ENCODE results near the gene JAGN1.
A peak's percentile ranks its signal among the peaks of the same experiment; 100 is the strongest.

JAGN1 gene

DNA sequence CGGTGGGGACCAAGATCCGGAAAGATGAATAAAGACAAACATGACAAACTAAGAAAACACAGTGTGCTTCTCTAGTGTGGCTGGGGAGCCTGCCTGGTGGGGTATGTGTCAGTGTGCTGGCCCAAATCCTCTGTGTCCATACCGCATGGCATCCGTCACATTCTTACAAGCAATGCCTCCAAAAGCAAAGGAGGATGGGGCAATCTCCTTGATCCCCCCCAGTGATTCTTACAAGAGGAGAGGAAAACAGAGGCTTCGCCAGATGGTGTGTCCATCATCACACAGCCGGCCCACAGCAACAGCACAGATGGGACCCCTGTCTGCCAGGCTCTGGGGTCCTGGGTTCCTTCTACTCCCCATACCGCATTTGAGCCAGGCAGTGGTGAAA, 25.9 kb downstream of the JAGN1 start:
- Histone ChIP-seq H3K36me3 (ENCODE audit: insufficient read depth, low read length) (no peaks in the 10 kb centered on the region), H3K9ac (ENCODE audit: insufficient read length) (no peak overlapping the region), H3K9me3 (ENCODE audit: low read depth, low read length) (no peaks in the 10 kb centered on the region), H3K27ac (no peak overlapping the region), H3K4me3 (no peak overlapping the region)
- TF ChIP-seq EZH2 (IDR thresholded peaks at IDR 0.05) (no peak), POLR2AphosphoS5 (IDR thresholded peaks at IDR 0.05; ENCODE audit: borderline replicate concordance, low read depth, low read length) (no peak), FOXP2 (optimal IDR thresholded peaks at IDR 0.05; ENCODE audit: control extremely low read depth, extremely low read length, insufficient read depth) (no peak)
- no peak for DNase-seq (ENCODE audit: low read depth, low spot score)

DNA sequence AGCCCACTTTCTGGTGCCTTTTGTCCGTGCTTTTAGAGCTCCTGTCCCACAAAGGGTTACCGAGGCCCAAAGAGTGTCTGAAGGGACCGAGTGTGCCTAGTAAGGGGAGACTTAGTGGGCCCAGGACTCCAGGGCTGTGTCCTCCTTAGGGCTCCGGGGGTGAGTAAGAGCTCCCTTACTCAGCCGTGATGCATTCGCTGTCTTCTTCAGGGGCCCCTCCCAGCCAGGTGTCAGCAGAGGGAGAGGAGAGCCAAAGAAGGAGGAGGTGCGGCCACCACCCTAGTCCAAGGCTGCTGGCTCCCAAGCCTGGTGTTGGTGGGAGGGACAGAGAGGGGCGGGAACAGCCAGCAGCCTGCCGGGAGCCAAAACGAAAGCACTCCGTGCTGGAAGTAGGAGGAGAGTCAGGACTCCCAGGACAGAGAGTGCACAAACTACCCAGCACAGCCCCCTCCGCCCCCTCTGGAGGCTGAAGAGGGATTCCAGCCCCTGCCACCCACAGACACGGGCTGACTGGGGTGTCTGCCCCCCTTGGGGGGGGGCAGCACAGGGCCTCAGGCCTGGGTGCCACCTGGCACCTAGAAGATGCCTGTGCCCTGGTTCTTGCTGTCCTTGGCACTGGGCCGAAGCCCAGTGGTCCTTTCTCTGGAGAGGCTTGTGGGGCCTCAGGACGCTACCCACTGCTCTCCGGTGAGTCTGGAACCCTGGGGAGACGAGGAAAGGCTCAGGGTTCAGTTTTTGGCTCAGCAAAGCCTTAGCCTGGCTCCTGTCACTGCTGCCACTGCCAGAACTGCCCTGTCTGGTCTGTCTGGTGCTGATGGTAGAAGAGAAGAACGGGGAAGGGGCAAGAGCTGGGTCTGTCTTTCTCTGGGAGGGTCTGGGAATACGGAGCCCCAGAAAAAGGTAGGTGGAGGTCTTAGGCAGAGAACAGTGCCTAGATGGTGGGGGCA, 26.6 kb downstream of the JAGN1 start, which contains the start of gene IL17RC:
Gene IL17RC (plus strand): TSS at position 365 of the 947 bp plus-strand sequence. CDS start 218 bp downstream, at position 583.
- Histone ChIP-seq H3K27ac (no peak within 1 kb of the TSS), H3K9ac (ENCODE audit: insufficient read length) (no peak within 1 kb of the TSS), H3K36me3 (ENCODE audit: insufficient read depth, low read length) (no peaks in the 10 kb centered on the region), H3K4me3 (peak within 1 kb of the TSS; percentile 59), H3K9me3 (ENCODE audit: low read depth, low read length) (no peaks in the 10 kb centered on the region)
- TF ChIP-seq EZH2 (IDR thresholded peaks at IDR 0.05) = no peak
- TF ChIP-seq POLR2AphosphoS5 (IDR thresholded peaks at IDR 0.05; ENCODE audit: borderline replicate concordance, low read depth, low read length) = no peak
- TF ChIP-seq FOXP2 (optimal IDR thresholded peaks at IDR 0.05; ENCODE audit: control extremely low read depth, extremely low read length, insufficient read depth) = no peak
- no peak for DNase-seq (ENCODE audit: low read depth, low spot score)

DNA sequence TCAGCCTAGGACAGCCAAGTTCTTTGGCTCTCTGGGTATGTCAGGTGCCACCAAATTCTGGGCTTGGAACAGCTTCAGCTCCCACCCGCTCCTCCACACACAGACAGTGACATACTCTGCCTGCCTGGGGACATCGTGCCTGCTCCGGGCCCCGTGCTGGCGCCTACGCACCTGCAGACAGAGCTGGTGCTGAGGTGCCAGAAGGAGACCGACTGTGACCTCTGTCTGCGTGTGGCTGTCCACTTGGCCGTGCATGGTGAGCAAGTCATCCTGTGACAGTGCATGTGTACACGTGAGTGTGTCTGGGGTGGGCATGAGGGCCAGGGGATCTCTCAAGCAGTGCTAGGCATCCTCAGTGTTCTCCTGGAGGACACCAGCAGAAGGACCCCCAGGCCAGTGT, 27.4 kb downstream of the JAGN1 start:
- no peak overlapping the region for H3K9ac ChIP-seq (ENCODE audit: insufficient read length)
- H3K9me3 ChIP-seq (ENCODE audit: low read depth, low read length) = no peaks in the 10 kb centered on the region
- no peaks in the 10 kb centered on the region for H3K36me3 ChIP-seq (ENCODE audit: insufficient read depth, low read length)
- TF ChIP-seq POLR2AphosphoS5 (IDR thresholded peaks at IDR 0.05; ENCODE audit: borderline replicate concordance, low read depth, low read length) = no peak
- no peak for TF ChIP-seq EZH2 (IDR thresholded peaks at IDR 0.05)
- TF ChIP-seq FOXP2 (optimal IDR thresholded peaks at IDR 0.05; ENCODE audit: control extremely low read depth, extremely low read length, insufficient read depth) = no peak
- DNase-seq (ENCODE audit: low read depth, low spot score) = no peak
- no peak overlapping the region for H3K27ac ChIP-seq
- no peak overlapping the region for H3K4me3 ChIP-seq

DNA sequence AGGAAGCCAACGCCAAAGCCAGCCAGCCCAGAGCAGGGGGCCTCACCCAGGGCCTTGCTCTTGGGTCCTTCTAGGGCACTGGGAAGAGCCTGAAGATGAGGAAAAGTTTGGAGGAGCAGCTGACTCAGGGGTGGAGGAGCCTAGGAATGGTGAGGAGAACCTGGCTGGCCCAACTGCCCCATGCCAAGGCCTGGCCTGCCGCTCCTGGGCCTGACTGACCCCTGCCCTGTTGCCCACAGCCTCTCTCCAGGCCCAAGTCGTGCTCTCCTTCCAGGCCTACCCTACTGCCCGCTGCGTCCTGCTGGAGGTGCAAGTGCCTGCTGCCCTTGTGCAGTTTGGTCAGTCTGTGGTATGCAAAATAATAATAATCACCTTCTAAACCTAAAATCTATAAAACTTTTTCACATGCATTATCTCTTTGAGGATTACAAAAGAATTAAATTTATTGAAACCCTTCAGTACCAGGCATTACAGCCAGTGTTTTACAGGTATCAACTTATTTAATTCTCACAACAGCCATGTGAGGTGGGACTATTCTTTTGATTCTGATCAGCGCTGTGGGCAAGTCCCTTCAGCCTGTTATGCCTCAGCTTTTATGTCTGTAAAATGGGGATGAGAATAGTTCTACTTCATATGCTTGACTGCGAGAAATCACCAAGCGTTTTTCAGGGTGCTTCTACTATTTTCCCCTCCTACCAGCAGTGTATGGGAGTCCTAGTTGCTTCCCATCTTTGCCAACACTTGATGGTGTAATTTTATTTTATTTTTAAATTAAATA, 28.0 kb downstream of the JAGN1 start:
- Histone ChIP-seq H3K36me3 (ENCODE audit: insufficient read depth, low read length) (no peaks in the 10 kb centered on the region), H3K4me3 (no peak overlapping the region), H3K27ac (no peak overlapping the region), H3K9me3 (ENCODE audit: low read depth, low read length) (no peaks in the 10 kb centered on the region), H3K9ac (ENCODE audit: insufficient read length) (no peak overlapping the region)
- DNase-seq (ENCODE audit: low read depth, low spot score) = no peak
- TF ChIP-seq EZH2 (IDR thresholded peaks at IDR 0.05) (no peak), POLR2AphosphoS5 (IDR thresholded peaks at IDR 0.05; ENCODE audit: borderline replicate concordance, low read depth, low read length) (no peak), FOXP2 (optimal IDR thresholded peaks at IDR 0.05; ENCODE audit: control extremely low read depth, extremely low read length, insufficient read depth) (no peak)

DNA sequence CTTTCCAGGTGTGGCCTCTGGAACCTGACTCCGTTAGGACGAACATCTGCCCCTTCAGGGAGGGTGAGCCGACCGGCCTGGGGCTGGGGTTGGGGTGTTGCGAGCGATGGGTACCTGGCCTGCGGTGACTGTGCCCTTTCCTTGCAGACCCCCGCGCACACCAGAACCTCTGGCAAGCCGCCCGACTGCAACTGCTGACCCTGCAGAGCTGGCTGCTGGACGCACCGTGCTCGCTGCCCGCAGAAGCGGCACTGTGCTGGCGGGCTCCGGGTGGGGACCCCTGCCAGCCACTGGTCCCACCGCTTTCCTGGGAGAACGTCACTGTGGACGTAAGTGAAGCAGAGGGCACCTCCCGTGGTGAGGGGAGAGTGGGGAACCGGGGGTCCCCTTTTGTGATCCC, 37.7 kb downstream of the JAGN1 start:
- H3K36me3 ChIP-seq (ENCODE audit: insufficient read depth, low read length) = no peaks in the 10 kb centered on the region
- H3K9ac ChIP-seq (ENCODE audit: insufficient read length) = no peak overlapping the region
- no peak for DNase-seq (ENCODE audit: low read depth, low spot score)
- no peaks in the 10 kb centered on the region for H3K9me3 ChIP-seq (ENCODE audit: low read depth, low read length)
- no peak overlapping the region for H3K4me3 ChIP-seq
- no peak overlapping the region for H3K27ac ChIP-seq
- TF ChIP-seq FOXP2 (optimal IDR thresholded peaks at IDR 0.05; ENCODE audit: control extremely low read depth, extremely low read length, insufficient read depth) = no peak
- no peak for TF ChIP-seq EZH2 (IDR thresholded peaks at IDR 0.05)
- no peak for TF ChIP-seq POLR2AphosphoS5 (IDR thresholded peaks at IDR 0.05; ENCODE audit: borderline replicate concordance, low read depth, low read length)

DNA sequence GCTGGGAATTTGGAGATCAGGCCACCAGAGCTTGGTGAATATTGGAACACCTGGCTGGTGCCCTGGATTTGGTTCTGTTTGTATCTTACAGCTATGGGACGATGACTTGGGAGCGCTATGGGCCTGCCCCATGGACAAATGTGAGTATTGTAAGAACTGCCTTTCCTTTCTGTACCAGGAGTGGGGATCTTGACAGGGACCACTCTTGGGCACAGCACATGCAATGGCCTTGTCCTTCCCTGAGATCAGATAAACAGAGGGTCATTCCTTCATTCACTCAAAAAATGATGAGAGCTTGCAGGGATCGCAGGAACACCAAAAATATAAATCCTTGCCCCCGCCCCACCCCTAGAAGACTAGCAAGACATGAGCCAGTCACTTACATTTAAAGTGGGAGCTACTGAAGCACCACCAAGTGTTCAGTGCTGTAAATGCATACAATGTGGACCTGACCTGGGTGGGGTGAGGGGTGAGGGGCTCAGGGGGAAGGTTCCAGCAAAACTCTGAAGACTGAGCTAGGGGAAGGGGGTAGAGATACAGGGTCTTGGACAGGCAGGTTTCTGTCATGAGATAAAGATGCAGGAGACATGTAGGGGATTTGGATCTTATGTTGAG, 40.5 kb downstream of the JAGN1 start:
- Histone ChIP-seq H3K27ac (no peak overlapping the region), H3K4me3 (no peak overlapping the region), H3K9me3 (ENCODE audit: low read depth, low read length) (no peaks in the 10 kb centered on the region), H3K9ac (ENCODE audit: insufficient read length) (no peak overlapping the region), H3K36me3 (ENCODE audit: insufficient read depth, low read length) (no peaks in the 10 kb centered on the region)
- no peak for DNase-seq (ENCODE audit: low read depth, low spot score)
- TF ChIP-seq FOXP2 (optimal IDR thresholded peaks at IDR 0.05; ENCODE audit: control extremely low read depth, extremely low read length, insufficient read depth) (no peak), POLR2AphosphoS5 (IDR thresholded peaks at IDR 0.05; ENCODE audit: borderline replicate concordance, low read depth, low read length) (no peak)

DNA sequence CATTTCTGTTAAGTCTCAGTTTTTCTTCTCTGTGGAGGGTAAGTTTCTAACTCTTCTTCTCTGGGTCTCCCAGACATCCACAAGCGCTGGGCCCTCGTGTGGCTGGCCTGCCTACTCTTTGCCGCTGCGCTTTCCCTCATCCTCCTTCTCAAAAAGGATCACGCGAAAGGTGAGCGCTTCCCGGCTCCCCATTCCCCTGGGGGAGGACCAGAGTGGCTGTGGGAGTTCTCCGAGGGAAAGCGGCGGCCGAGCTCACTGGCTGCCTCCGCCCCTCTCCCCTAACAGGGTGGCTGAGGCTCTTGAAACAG, 42.1 kb downstream of the JAGN1 start:
- DNase-seq (ENCODE audit: low read depth, low spot score) = no peak
- no peaks in the 10 kb centered on the region for H3K36me3 ChIP-seq (ENCODE audit: insufficient read depth, low read length)
- no peaks in the 10 kb centered on the region for H3K9me3 ChIP-seq (ENCODE audit: low read depth, low read length)
- no peak overlapping the region for H3K27ac ChIP-seq
- peak overlapping the region; percentile 81 for H3K4me3 ChIP-seq
- TF ChIP-seq POLR2AphosphoS5 (IDR thresholded peaks at IDR 0.05; ENCODE audit: borderline replicate concordance, low read depth, low read length) (no peak), EZH2 (IDR thresholded peaks at IDR 0.05) (no peak), FOXP2 (optimal IDR thresholded peaks at IDR 0.05; ENCODE audit: control extremely low read depth, extremely low read length, insufficient read depth) (no peak)
- no peak overlapping the region for H3K9ac ChIP-seq (ENCODE audit: insufficient read length)
